ENCODE measurements around the gene LCE3C. TPM values are rescaled to one million over a fixed set of nuclear protein-coding genes. Genes with fewer than 3 reads are reported as not detected.

Gene LCE3C
- polyA plus RNA-seq, 1 donor (not counting 4 experiments of a cell fraction or from before 2014, with no cell fraction given) = 0.20 TPM

DNA sequence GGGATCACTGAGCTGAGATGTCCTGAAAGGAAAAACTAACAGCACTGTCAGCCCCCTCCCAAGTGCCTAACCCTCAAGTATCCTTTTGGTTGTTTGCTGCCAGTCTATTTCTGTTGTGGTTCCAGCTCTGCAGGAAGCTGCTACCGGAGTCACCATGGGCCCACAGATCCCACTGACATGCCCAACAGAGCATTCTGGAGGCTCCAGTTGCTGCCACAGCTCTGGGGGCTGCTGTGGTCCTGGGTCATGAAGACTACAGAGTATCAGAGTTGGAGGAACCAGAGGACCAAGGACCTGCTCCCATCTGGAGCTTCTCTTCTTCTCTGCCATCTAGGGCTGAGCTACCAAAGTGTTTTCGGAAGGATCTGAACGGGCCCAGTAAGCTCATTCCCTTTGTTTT lies 22.0 kb downstream of the LCE3C start:
- no peak overlapping the region for H2AFZ ChIP-seq (ENCODE audit: control insufficient read depth, low read length)
- TF ChIP-seq, protein P1, sequence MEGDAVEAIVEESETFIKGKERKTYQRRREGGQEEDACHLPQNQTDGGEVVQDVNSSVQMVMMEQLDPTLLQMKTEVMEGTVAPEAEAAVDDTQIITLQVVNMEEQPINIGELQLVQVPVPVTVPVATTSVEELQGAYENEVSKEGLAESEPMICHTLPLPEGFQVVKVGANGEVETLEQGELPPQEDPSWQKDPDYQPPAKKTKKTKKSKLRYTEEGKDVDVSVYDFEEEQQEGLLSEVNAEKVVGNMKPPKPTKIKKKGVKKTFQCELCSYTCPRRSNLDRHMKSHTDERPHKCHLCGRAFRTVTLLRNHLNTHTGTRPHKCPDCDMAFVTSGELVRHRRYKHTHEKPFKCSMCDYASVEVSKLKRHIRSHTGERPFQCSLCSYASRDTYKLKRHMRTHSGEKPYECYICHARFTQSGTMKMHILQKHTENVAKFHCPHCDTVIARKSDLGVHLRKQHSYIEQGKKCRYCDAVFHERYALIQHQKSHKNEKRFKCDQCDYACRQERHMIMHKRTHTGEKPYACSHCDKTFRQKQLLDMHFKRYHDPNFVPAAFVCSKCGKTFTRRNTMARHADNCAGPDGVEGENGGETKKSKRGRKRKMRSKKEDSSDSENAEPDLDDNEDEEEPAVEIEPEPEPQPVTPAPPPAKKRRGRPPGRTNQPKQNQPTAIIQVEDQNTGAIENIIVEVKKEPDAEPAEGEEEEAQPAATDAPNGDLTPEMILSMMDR (optimal IDR thresholded peaks at IDR 0.05 in 1 of 3, IDR thresholded peaks at IDR 0.05 in 1 of 3, conservative IDR thresholded peaks at IDR 0.05 in 1 of 3; ENCODE audit: extremely low read depth in 1 of 3, insufficient read depth in 2 of 3, low read length in 3 of 3) = no peak
- TF ChIP-seq EZH2 (IDR thresholded peaks at IDR 0.05; ENCODE audit: low read length) = no peak
- H3K4me1 ChIP-seq (ENCODE audit: control insufficient read depth, extremely low read depth, insufficient read depth, low read length) = no peaks in the 10 kb centered on the region
- FAIRE-seq (no peak), DNase-seq (ENCODE audit: low read depth, low spot score) (no peak)
- no peak overlapping the region for H3K4me2 ChIP-seq (ENCODE audit: control insufficient read depth, extremely low read depth, insufficient read depth, low read depth, low read length)
- H3K36me3 ChIP-seq (ENCODE audit: control insufficient read depth in 2 of 2, extremely low read depth in 1 of 2, insufficient read depth in 2 of 2, low read length in 2 of 2) = no peaks in the 10 kb centered on the region
- H3K9me3 ChIP-seq (ENCODE audit: control insufficient read depth, low read depth, low read length) = peaks cover 11% of the 10 kb centered on the region
- dilution Hi-C loops (cut with MboI; ENCODE audit: extremely low pct_ligation_motif_present, low sequenced_read_pairs) = no loop called here
- peaks cover 4% of the 10 kb centered on the region for H3K27me3 ChIP-seq (ENCODE audit: control insufficient read depth, extremely low read depth, insufficient read depth, low read length)
- H3K9me1 ChIP-seq (ENCODE audit: control insufficient read depth, extremely low read depth, insufficient read depth, low read length) = no peaks in the 10 kb centered on the region
- H4K20me1 ChIP-seq (ENCODE audit: control insufficient read depth, extremely low read depth, insufficient read depth, low read length) = no peaks in the 10 kb centered on the region
- no peak overlapping the region for H3K27ac ChIP-seq (ENCODE audit: control insufficient read depth, insufficient read depth, low read length)
- H3K9ac ChIP-seq (ENCODE audit: control insufficient read depth, extremely low read depth, insufficient read depth, low read length) = no peak overlapping the region
- H3K79me2 ChIP-seq (ENCODE audit: control insufficient read depth, insufficient read depth, low read length) = no peaks in the 10 kb centered on the region
- H3K4me3 ChIP-seq (ENCODE audit: control insufficient read depth in 2 of 3, extremely low read depth in 1 of 3, insufficient read depth in 2 of 3, low read depth in 1 of 3, low read length in 3 of 3) = no peak overlapping the region

DNA sequence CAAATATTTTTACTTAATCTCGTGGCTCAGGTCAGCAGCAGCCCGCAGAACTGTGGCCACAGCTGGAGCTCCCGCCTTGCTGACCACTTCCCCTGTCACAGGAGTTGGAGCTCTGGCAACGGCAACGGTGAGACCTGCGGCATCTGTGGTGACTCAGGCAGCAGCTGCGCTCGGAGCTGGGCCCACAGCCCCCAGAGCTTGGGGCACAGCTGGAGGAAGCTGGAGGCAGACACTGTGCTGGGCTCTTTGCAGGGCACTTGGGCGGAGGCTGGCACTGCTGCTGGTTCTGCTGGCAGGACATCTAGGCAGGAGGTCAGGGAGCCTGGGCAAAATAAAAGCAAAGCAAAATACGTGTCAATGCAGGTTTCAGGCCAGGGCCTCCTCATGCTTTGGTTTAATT lies 22.8 kb downstream of the LCE3C start, which contains the start of gene LCE3A:
TSS of gene LCE3A (minus strand) at position 301 of the 400 bp plus-strand sequence. CDS start at position 301, 0 bp downstream.
- Histone ChIP-seq H4K20me1 (ENCODE audit: control insufficient read depth, extremely low read depth, insufficient read depth, low read length) (no peaks in the 10 kb centered on the region), H3K36me3 (ENCODE audit: control insufficient read depth in 2 of 2, extremely low read depth in 1 of 2, insufficient read depth in 2 of 2, low read length in 2 of 2) (no peaks in the 10 kb centered on the region), H3K4me3 (ENCODE audit: control insufficient read depth in 2 of 3, extremely low read depth in 1 of 3, insufficient read depth in 2 of 3, low read depth in 1 of 3, low read length in 3 of 3) (no peak within 1 kb of the TSS), H3K27me3 (ENCODE audit: control insufficient read depth, extremely low read depth, insufficient read depth, low read length) (peaks cover 4% of the 10 kb centered on the region), H3K9me3 (ENCODE audit: control insufficient read depth, low read depth, low read length) (peaks cover 8% of the 10 kb centered on the region), H3K79me2 (ENCODE audit: control insufficient read depth, insufficient read depth, low read length) (no peaks in the 10 kb centered on the region), H3K27ac (ENCODE audit: control insufficient read depth, insufficient read depth, low read length) (no peak within 1 kb of the TSS), H3K4me2 (ENCODE audit: control insufficient read depth, extremely low read depth, insufficient read depth, low read depth, low read length) (no peak within 1 kb of the TSS), H3K4me1 (ENCODE audit: control insufficient read depth, extremely low read depth, insufficient read depth, low read length) (no peaks in the 10 kb centered on the region), H2AFZ (ENCODE audit: control insufficient read depth, low read length) (no peak within 1 kb of the TSS), H3K9me1 (ENCODE audit: control insufficient read depth, extremely low read depth, insufficient read depth, low read length) (no peaks in the 10 kb centered on the region), H3K9ac (ENCODE audit: control insufficient read depth, extremely low read depth, insufficient read depth, low read length) (no peak within 1 kb of the TSS)
- no peak for DNase-seq (ENCODE audit: low read depth, low spot score)
- dilution Hi-C loops (cut with MboI; ENCODE audit: extremely low pct_ligation_motif_present, low sequenced_read_pairs) = no loop called here
- TF ChIP-seq, protein P1 (optimal IDR thresholded peaks at IDR 0.05 in 1 of 3, IDR thresholded peaks at IDR 0.05 in 1 of 3, conservative IDR thresholded peaks at IDR 0.05 in 1 of 3; ENCODE audit: extremely low read depth in 1 of 3, insufficient read depth in 2 of 3, low read length in 3 of 3) = no peak
- no peak for TF ChIP-seq EZH2 (IDR thresholded peaks at IDR 0.05; ENCODE audit: low read length)
- no peak for FAIRE-seq

Data from keratinocyte (primary cell).